GM12892 (cell line): ENCODE data around the gene CCDC40.

Experiments used
- POLR2A ChIP-seq: IDR thresholded peaks from 2 replicates; pipeline ENCODE4 v1.6.1; 2011; ENCODE audit warnings: low read depth, low read length, control low read depth
- POLR2AphosphoS5 ChIP-seq: IDR thresholded peaks from 2 replicates; pipeline ENCODE4 v1.6.1; 2011; ENCODE audit warnings: low read depth, low read length, control low read depth

GRCh38 chr17:80005360-80006338 is 30.8 kb upstream of the CCDC40 start:
- TF ChIP-seq POLR2AphosphoS5 (no peak), POLR2A (no peak)
